ENCODE results near the gene COBL. TPM values are rescaled to one million over a fixed set of nuclear protein-coding genes. Genes with fewer than 3 reads are reported as not detected.

COBL gene
- total and polyA plus RNA-seq, 10 of the 15 experiments (the other 5 are each of a cell fraction or from before 2014, with no cell fraction given) = 0.21 TPM; not detected in 9

DNA sequence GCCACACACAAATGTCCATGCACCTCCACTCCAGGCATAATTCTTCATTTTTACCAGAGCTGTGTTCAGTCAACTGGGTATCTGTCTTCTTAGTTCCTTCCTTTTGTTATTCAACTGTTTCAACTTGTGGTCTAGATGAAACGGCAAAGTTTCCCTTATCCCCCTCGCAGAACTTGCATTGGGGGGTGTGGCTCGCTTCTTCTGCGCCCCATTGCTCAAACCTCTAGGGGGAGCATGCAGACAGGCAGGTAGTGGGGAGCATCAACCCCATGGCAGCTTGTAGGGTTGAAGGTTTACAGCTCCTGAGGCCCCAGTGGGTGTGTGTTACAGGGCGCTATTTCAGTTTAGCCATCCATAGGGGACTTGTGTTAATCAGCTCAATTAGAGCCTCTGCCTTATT lies 38.3 kb upstream of the COBL start:
- 4% methylated on average over 5 of the region's 5 CpGs for WGBS (ENCODE audit: insufficient coverage, insufficient replicate concordance, low lambda C conversion rate, missing lambda C conversion rate)
- in situ Hi-C loops (cut with MboI) = loop anchor here (25.0 kb wide), 1 partner anchor 1268 kb away; the partner anchor contains the start of gene ZPBP

More for the DNA sequence above, 38.3 kb upstream of the COBL start:
- DNase-seq (ENCODE audit: low read depth, low spot score) = no peak
- BruUV-seq (replicated peaks) = no TSS peak
- H3K4me3 ChIP-seq = no peak overlapping the region
- H3K36me3 ChIP-seq (ENCODE audit: control insufficient read depth in 2 of 2, insufficient read depth in 2 of 2, low read length in 1 of 2) = no peaks in the 10 kb centered on the region
- no peaks in the 10 kb centered on the region for H3K79me2 ChIP-seq (ENCODE audit: control insufficient read depth, insufficient read depth, low read length)
- FAIRE-seq = no peak
- peak; percentile 36; the same call in 1 of the 3 replicates for ATAC-seq
- SMC1A ChIA-PET (ENCODE audit: uncharacterized antibody, unreplicated experiment) = no interaction called here
- H2AFZ ChIP-seq (ENCODE audit: control insufficient read depth, low read depth, low read length) = no peak overlapping the region
- H3K4me1 ChIP-seq (ENCODE audit: control insufficient read depth, insufficient read depth, low read length) = no peaks in the 10 kb centered on the region
- H4K20me1 ChIP-seq (ENCODE audit: control insufficient read depth, insufficient read depth) = no peaks in the 10 kb centered on the region
- CTCF ChIA-PET = interaction anchor here (1.3 kb wide), 1 partner anchor 12 kb away, joined by 5 read pairs; no protein-coding TSS in a partner anchor
- H3K27ac ChIP-seq (ENCODE audit: control insufficient read depth, insufficient read depth) = no peak overlapping the region
- H3K9me3 ChIP-seq (replicated peaks; ENCODE audit: control insufficient read depth, insufficient read depth, low read length) = no peaks in the 10 kb centered on the region
- no peaks in the 10 kb centered on the region for H3K27me3 ChIP-seq (replicated peaks in 1 of 2; ENCODE audit: control insufficient read depth in 2 of 2, insufficient read depth in 2 of 2, low read length in 1 of 2)
- TF ChIP-seq TCF7 (IDR thresholded peaks at IDR 0.05; ENCODE audit: borderline replicate concordance) = no peak
- TF ChIP-seq BRCA1 (IDR thresholded peaks at IDR 0.05; ENCODE audit: low read depth, low read length) = no peak
- TF ChIP-seq TCF3 (IDR thresholded peaks at IDR 0.05; ENCODE audit: borderline replicate concordance, insufficient read depth, low read depth, low read length) = no peak
- TF ChIP-seq, protein P1, sequence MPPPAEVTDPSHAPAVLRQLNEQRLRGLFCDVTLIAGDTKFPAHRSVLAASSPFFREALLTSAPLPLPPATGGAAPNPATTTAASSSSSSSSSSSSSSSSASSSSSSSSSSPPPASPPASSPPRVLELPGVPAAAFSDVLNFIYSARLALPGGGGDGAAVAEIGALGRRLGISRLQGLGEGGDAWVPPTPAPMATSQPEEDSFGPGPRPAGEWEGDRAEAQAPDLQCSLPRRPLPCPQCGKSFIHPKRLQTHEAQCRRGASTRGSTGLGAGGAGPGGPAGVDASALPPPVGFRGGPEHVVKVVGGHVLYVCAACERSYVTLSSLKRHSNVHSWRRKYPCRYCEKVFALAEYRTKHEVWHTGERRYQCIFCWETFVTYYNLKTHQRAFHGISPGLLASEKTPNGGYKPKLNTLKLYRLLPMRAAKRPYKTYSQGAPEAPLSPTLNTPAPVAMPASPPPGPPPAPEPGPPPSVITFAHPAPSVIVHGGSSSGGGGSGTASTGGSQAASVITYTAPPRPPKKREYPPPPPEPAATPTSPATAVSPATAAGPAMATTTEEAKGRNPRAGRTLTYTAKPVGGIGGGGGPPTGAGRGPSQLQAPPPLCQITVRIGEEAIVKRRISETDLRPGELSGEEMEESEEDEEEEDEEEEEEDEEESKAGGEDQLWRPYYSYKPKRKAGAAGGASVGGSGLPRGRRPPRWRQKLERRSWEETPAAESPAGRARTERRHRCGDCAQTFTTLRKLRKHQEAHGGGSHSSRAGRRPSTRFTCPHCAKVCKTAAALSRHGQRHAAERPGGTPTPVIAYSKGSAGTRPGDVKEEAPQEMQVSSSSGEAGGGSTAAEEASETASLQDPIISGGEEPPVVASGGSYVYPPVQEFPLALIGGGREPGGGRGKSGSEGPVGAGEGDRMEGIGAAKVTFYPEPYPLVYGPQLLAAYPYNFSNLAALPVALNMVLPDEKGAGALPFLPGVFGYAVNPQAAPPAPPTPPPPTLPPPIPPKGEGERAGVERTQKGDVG (CRISPR knock-in tag; IDR thresholded peaks at IDR 0.05) = no peak
- no peak for TF ChIP-seq ATF7 (IDR thresholded peaks at IDR 0.05; ENCODE audit: low read depth)
- TF ChIP-seq, protein P2, sequence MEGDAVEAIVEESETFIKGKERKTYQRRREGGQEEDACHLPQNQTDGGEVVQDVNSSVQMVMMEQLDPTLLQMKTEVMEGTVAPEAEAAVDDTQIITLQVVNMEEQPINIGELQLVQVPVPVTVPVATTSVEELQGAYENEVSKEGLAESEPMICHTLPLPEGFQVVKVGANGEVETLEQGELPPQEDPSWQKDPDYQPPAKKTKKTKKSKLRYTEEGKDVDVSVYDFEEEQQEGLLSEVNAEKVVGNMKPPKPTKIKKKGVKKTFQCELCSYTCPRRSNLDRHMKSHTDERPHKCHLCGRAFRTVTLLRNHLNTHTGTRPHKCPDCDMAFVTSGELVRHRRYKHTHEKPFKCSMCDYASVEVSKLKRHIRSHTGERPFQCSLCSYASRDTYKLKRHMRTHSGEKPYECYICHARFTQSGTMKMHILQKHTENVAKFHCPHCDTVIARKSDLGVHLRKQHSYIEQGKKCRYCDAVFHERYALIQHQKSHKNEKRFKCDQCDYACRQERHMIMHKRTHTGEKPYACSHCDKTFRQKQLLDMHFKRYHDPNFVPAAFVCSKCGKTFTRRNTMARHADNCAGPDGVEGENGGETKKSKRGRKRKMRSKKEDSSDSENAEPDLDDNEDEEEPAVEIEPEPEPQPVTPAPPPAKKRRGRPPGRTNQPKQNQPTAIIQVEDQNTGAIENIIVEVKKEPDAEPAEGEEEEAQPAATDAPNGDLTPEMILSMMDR (IDR thresholded peaks at IDR 0.05 in 2 of 3, conservative IDR thresholded peaks at IDR 0.05 in 1 of 3; ENCODE audit: control insufficient read depth in 2 of 3, extremely low read depth in 1 of 3, insufficient read depth in 1 of 3, low read depth in 3 of 3, low read length in 3 of 3) = 0 out of 6 replicates have a peak, but pooled peaks of 2 of the 3 experiments have one; percentile 7 to 28
- RAD21 ChIA-PET (ENCODE audit: unreplicated experiment) = no interaction called here
- H3K4me2 ChIP-seq (ENCODE audit: control insufficient read depth, insufficient read depth) = no peak overlapping the region
- no peak overlapping the region for H3K9ac ChIP-seq (ENCODE audit: control insufficient read depth, insufficient read depth, low read length)
- intact Hi-C loops (cut with micrococcal nuclease; ENCODE audit: unreplicated experiment) = no loop called here
- POLR2A ChIA-PET = no interaction called here

Measured in GM12878 (cell line).